GM12872 (cell line): ENCODE results near the gene TFPI2.

Experiments used
- TF ChIP-seq, protein P1 (sequence below): IDR thresholded peaks from 3 replicates; pipeline ENCODE4 v1.5.1; 2011; ENCODE audit warnings: low read depth, mild to moderate bottlenecking, low read length, moderate library complexity; ENCODE audit not compliant: insufficient read depth

TFPI2 gene

DNA sequence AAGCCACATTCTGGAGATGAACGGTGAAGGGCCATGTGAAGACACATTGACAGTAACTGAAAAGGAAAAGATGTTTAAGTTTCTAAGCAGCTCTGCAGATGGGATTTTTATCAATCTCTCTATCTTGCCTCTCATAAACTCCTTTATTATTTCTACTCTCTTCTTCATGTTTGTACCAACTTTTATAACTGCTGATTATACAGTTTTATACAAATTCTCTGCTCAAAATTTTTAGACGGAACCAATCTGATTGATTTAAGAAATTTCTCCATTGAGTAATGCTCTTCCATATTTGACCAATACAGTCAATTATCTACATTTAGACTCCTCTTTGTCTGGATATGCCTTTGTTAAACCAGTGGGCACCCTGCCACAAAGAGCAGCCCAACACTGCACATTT lies 31.7 kb downstream of the TFPI2 start:
- TF ChIP-seq, protein P1, sequence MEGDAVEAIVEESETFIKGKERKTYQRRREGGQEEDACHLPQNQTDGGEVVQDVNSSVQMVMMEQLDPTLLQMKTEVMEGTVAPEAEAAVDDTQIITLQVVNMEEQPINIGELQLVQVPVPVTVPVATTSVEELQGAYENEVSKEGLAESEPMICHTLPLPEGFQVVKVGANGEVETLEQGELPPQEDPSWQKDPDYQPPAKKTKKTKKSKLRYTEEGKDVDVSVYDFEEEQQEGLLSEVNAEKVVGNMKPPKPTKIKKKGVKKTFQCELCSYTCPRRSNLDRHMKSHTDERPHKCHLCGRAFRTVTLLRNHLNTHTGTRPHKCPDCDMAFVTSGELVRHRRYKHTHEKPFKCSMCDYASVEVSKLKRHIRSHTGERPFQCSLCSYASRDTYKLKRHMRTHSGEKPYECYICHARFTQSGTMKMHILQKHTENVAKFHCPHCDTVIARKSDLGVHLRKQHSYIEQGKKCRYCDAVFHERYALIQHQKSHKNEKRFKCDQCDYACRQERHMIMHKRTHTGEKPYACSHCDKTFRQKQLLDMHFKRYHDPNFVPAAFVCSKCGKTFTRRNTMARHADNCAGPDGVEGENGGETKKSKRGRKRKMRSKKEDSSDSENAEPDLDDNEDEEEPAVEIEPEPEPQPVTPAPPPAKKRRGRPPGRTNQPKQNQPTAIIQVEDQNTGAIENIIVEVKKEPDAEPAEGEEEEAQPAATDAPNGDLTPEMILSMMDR, result no peak

DNA sequence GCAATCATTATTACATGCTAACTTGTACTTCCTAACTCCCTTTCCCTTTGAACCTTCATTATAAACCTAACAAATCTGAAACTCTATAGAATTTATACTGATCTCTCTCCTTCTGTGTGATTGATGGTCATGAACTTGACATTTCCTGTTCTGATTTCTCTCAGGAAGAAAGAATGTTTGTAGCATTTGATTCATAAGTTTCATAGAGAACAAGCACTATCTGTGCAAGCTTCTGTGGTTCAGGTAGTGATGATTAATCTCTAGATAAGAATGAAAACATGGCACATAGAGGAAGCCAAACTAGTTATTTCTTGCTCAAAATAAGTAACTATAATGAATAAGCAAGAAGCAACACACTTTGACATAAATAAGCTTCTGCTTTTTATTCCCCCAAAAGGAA lies 34.2 kb downstream of the TFPI2 start:
- TF ChIP-seq, protein P1, result no peak

DNA sequence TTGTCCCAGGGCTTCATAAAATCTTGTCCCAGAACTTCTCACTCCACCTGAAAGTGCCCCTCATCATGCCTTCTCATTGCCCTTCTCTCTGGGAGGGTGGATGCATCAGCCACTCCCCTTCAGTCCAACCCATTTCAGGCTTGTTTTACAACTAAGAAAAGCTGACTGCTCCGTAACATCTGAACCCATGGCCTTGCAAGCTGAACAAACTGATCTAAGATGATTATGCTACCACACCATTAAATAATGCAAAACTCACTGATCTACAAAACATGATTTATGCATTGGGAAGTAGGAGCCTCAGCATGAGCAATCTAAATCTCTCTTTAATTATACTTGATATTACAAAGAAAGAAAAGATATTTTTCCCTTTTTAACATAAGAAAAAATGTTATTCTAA lies 34.8 kb downstream of the TFPI2 start:
- TF ChIP-seq, protein P1, result no peak

DNA sequence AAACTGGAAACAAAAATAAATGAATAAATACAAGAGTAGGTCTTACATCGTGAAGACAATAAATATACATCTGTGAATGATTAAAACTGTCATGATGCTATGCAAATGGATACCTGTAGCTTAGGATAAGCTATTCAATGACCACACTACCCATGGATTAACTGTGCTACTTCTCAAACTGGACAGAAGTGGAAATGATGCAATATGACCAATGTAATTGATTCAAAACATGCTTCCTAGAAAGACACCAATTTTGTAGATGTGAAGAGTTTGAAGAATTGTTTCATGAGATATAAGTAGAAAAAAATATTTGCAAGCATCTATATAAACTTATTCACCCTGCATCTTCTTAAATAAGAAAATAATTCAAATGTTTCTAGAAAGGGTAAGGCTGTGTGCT lies 36.1 kb downstream of the TFPI2 start:
- TF ChIP-seq, protein P1, result no peak

DNA sequence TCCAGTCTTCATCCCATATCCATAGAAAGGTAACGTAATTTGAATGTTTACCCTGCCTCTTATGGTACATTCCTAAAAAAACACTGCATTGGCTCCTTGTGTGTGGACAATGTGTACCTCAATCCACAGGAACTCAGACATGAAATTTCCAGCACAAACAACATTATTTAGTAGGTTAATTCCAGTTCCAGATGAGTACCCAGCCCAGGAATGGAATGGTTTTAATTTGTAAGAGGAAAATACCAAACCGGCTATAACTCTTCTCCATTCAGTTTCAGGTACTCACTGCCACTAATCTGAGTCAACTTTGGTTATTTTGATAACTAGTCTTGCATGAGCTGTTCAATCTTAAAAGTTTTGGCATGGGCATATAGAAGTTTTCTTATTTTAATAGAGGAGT lies 39.0 kb downstream of the TFPI2 start:
- TF ChIP-seq, protein P1, result no peak

DNA sequence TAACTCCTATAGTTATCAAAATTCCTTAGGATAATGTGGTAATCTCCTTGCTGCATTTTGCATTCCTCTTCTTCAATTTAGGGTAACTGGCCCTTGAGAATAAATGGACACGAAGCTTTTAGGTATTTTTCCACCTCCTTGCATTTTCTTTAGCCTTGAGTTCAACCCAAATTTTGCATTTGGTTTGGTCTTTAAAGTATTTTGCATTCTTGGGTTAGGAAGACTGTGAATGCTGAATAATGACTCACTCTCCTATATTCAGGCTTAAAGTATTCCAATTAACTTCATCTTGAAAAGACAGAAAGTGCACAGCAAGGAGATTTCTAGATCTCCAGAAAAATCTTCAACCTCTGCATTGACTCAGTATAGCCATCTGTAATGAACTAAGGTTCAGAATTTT lies 47.3 kb downstream of the TFPI2 start:
- TF ChIP-seq, protein P1, result no peak

DNA sequence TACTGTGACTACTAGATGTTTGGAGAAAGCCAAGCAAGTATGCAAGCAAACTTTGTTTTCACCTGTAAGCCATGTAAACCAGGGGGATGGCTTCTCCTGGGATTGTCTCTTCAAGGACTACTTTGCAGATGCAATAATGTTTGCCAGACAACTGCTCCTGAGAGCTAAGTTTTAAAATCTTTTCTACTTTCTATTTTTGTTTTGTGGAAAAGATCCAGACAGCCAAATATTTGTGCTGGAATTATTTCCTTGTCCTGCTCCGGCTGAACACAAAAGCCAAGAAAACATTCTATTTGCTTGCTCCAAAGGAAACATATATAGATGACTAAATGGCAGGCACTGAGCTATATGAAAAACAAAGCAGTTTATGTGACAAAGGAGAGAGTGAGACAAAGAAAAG lies 51.6 kb downstream of the TFPI2 start:
- TF ChIP-seq, protein P1, result no peak

DNA sequence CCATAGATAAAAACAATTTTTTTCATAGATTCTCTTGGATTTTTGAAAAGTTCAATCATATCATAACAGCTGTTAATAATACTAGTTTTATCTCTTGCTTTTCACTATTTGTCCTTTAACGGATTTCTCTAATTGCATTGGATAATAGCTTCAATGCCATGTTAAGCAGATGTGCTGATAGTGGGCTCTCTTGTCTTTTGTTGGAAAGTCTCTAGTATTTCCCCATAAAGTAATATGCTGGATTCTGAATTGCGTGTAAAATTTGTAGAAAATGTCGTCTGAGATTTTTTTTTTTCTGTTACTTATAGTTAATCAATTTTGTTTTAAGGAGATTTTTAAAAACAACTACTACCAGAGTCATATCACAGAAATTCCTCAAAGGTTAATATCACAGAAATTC lies 53.3 kb downstream of the TFPI2 start:
- TF ChIP-seq, protein P1, result no peak
